SIG-M5 treated with dmso at 0.1 percent for 504 hours (cell line): ENCODE measurements around the gene THUMPD3.

Experiments used
- DNase-seq: peaks from one replicate; lab custom pipeline; 2025; ENCODE audit not compliant: unreplicated experiment; lab: John Stamatoyannopoulos, UW

THUMPD3 gene

DNA sequence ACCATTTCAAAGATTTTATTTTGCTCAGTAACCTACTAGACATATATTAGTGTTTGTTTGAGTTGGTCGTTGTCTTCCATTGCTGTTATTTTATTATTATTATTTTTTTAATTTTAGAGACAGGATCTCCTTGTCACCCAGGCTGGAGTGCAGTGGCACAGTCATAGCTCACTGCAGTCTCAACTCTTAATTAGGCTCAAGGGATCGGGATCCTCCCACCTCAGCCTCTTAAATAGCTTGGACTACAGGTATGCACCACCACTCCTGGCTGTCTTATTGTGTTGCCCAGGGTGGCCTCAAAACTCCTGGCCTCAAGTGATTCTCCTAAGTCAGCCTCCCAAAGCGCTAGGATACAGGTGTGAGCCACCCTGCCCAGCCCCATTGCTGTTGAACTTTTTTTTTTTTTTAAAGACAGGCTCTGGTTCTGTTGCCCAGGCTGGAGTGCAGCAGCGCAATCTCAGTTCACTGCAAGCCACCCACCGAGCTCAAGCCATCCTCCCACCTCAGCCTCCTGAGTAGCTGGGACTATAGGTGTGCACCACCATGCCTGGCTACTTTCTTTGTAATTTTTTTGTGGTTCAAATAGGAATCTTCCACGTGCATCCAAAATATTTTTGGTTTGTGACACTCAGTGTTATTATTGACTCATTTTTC is 52.8 kb downstream of the THUMPD3 start:
- DNase-seq: no peak

DNA sequence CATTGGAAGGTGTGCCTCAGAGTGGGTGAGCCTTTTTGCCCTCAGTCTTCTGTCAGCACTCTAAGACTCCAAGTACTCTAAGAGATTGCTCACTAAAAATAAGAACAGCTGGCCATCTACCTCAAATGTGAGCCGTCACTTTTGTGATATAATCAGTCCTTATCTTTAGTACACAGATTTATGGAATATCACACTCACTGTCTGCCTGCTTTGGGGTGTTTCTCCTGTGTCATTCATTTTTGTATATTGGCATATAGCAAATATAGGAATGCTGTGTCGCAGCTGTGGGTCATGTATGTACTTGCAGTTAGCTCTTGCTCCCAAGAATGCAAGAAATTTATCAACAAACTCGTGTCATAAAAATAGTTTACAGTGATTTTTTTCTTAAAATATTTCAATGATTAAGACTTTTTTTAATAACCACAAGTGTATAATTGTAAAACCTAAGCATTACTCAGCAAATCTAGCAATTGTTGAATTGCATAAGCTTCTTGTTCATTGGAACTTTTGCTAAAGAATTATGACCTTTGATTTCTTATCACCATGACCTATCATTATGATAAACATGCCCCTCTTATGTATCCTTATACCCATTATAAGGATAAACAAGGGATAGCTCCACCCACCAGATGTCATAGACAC is 53.4 kb downstream of the THUMPD3 start:
- no peak for DNase-seq

GRCh38 chr3:9420850-9421549 is 58.1 kb downstream of the THUMPD3 start:
- DNase-seq: no peak

DNA sequence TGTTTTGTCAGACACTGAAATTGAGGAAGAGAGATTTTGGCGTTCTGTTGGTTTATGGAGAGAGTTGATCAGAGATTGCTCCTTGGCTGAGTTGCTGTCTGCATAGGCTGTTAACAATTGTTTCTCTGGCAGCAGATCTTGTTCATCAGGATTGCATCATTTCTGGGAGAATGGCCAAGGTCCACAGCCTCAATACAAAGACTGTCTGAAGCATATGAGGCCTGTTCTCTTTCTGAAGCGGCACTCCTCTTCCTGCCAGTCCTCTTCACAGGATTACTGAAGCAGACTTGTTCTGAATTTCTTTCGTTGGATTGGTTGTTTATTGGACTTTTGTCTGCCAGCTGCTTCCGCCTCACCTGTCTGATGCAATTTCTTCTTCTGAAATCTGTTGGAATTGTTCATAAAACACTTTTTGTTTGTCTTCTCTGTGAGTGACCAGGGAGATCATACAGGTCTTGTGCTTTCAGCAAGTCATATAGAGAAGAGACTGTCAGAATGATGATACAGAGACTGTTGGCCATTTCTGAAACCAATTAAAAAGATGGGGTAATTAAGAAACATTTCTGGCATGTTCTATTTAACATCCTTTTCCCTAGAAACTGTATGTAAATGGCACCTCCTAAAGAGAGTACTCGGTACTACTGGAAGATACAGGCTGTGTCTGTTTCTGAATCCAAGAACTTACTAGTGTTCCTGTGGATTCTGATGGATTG is 60.0 kb downstream of the THUMPD3 start:
- DNase-seq: peak; percentile 82

DNA sequence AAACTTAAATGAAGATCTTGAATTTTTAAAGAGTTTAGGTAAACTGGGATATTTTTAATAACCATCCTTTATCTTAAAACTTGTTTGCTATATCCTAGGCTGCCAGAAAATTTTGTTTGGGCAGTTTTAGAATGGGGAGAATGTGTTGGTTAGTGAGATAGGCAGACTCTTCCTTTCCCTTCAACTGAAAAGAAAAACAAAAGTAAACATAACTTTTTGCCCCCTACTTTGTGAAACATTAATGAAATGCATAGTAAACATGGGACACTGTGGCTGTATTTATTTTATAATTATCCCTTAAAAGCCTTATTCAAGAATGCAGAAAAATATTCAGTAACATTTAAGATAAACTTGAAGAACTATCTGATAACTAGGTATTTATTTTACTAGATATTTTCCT is 65.6 kb downstream of the THUMPD3 start:
- no peak for DNase-seq

- no peak for DNase-seq
Observed at GRCh38 chr3:9430733-9431132, 67.9 kb downstream of the THUMPD3 start.

DNA sequence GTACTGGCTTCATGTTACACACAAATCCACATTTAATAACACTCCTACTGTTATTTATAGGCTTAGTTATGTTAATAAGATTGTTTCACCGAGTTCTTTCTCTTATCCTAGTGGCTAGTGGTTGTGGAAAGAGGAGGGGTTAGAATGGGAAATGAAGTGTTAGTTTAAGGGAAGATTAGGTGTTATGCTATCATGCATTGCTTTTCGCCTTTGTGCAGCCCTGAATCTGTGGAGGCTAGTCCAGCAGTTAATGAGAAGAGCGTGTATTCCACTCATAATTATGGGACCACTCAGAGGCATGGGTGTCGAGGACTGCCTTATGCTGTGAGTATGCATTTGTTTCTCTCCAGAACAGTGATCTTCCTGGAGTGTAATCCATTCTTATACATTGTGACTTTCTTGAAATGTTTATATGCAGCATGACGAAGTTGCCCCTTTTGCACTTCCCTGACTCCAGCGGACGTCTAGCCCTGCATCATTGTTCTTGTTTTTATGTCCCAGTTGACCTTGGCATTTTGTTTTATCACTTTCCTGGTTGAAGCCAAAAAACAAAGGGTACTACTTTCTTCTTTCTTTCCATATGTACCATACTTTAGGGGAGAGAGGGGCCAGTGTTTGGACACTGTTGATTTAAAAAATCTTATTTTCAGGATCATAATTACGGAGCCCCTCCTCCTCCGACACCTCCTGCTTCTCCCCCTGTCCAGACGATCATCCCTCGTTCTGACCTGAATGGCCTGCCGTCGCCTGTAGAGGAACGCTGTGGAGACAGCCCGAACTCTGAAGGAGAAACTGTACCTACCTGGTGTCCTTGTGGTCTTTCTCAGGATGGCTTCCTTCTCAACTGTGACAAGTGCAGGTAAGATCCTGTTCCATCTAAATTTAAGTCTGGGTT is 71.0 kb downstream of the THUMPD3 start:
- DNase-seq: no peak

GRCh38 chr3:9435316-9435715 is 72.5 kb downstream of the THUMPD3 start:
- no peak for DNase-seq
